WI38 (cell line): ENCODE data around the gene NAA38.

Experiments used
- H3K4me3 ChIP-seq: 2 replicates; pipeline ENCODE4 v1.5.1; 2011; ENCODE audit warnings: low read depth, mild to moderate bottlenecking, control low read depth, low read length
- TF ChIP-seq, protein P1 (sequence below): IDR thresholded peaks from 2 replicates; pipeline ENCODE4 v1.5.1; 2012; ENCODE audit warnings: low read depth, mild to moderate bottlenecking, control low read depth, low read length

Gene NAA38

GRCh38 chr17:7862692-7863437, 5.5 kb upstream of the NAA38 start:
- no peak overlapping the region for H3K4me3 ChIP-seq
- TF ChIP-seq, protein P1, sequence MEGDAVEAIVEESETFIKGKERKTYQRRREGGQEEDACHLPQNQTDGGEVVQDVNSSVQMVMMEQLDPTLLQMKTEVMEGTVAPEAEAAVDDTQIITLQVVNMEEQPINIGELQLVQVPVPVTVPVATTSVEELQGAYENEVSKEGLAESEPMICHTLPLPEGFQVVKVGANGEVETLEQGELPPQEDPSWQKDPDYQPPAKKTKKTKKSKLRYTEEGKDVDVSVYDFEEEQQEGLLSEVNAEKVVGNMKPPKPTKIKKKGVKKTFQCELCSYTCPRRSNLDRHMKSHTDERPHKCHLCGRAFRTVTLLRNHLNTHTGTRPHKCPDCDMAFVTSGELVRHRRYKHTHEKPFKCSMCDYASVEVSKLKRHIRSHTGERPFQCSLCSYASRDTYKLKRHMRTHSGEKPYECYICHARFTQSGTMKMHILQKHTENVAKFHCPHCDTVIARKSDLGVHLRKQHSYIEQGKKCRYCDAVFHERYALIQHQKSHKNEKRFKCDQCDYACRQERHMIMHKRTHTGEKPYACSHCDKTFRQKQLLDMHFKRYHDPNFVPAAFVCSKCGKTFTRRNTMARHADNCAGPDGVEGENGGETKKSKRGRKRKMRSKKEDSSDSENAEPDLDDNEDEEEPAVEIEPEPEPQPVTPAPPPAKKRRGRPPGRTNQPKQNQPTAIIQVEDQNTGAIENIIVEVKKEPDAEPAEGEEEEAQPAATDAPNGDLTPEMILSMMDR: peak; percentile 50

DNA sequence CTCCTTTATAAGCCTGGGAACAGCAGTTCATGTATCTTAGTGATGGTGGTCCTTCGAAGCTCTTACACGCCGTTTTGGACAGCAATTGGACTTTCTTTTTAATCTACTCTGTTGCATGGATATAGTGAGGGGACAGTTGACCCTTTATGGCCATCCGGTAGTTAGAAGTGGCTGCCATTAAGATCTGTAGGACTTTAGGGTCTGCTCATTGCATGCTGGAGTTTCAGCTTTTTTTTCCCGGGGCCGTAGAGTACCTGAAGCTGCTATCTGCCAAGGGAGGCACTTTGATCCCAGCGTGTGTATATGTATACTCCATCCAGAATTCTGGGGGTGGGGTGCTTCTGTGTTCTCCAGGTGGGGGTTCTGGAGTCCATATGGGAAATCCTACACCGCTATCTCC, 1.7 kb upstream of the NAA38 start:
- H3K4me3 ChIP-seq: no peak overlapping the region
- TF ChIP-seq, protein P1: no peak

- TF ChIP-seq, protein P1: peak; percentile 40; the same call in 1 of the 2 replicates
- peak overlapping the region; percentile 80 for H3K4me3 ChIP-seq
These were observed 1.1 kb upstream of the NAA38 start for GRCh38 chr17:7858522-7858810.

DNA sequence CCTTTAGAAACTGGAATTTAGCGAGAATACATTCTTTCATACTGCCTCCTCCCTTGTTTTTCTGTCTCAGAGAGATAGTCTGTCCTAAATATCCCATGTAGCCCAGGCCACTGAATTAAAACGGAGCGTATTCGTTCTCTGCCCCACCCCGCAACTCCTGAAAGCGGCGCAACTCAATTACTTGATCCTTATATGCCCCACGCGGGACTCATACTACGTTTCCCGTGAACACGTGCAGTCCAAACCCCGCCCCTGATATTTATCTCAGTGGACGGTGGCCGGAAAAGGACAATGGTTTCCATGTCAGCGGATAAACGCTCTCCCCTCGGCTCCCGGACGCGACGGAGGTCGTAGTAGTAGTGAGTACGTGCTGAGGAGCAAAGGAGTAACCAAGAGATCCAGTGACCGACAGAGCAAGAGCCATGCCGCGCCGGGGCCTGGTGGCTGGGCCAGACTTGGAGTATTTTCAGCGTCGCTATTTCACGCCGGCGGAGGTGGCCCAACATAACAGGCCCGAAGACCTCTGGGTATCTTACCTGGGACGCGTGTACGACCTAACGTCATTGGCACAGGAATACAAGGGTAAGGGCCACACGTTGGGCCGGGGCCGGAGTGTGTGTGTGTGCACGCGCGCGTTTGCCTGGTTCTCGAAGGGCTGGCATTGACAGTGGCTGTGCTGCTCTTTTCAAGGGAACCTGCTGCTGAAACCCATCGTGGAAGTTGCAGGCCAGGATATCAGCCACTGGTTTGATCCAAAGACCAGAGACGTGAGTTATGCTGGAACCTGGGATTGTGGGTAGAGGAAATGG, 558 bp upstream of the NAA38 start, which contains the start of gene CYB5D1:
Gene CYB5D1, plus strand, starts transcription at position 291 of the 809 bp plus-strand sequence. Its CDS starts 132 bp downstream, at position 423.
- TF ChIP-seq, protein P1: no peak

GRCh38 chr17:7856011-7856810, 1.1 kb downstream of the NAA38 start:
- TF ChIP-seq, protein P1: no peak
- H3K4me3 ChIP-seq: peak overlapping the region; percentile 80

More for the DNA sequence above, 558 bp upstream of the NAA38 start, which contains the start of gene CYB5D1:
- H3K4me3 ChIP-seq: peak within 1 kb of the TSS; percentile 80

DNA sequence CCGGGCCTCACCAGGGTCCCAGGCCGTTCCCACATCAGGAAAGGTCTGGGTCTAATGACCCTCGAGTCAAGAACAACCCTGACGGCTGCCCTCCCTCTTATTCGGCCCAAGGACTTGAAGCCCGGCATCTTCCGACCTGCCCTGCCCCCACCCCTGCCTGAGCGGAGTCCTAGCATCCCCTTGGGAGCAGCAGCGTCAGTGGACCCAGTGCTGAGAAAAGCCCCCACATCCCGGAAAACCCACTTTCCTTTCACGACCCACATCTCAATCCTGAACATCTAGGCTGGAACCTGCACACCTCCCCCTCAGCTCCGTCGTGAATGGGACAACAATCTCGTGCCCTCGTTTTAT, 1.7 kb downstream of the NAA38 start:
- TF ChIP-seq, protein P1: no peak
- peak overlapping the region; percentile 80; the same call in 1 of the 2 replicates for H3K4me3 ChIP-seq
